Endothelial cell (in vitro differentiated cells): ENCODE results near the gene NR1H4. TPM values are rescaled to one million over a fixed set of nuclear protein-coding genes. Genes with fewer than 3 reads are reported as not detected.

Source experiments
- DNase-seq: peaks from one replicate; pipeline ENCODE4 v3.0.0; 2021; ENCODE audit warnings: low spot score
- H3K27ac Mint-ChIP-seq: one replicate; pipeline ENCODE4 v1.8.0; 2021; ENCODE audit warnings: mixed read lengths, inconsistent platforms; ENCODE audit not compliant: unreplicated experiment
- H3K27me3 Mint-ChIP-seq: one replicate; pipeline ENCODE4 v1.8.0; 2021; ENCODE audit warnings: mild to moderate bottlenecking, moderate library complexity, mixed read lengths, inconsistent platforms; ENCODE audit not compliant: unreplicated experiment
- H3K36me3 Mint-ChIP-seq: one replicate; pipeline ENCODE4 v1.8.0; 2021; ENCODE audit warnings: mild to moderate bottlenecking, low read depth, mixed read lengths, inconsistent platforms; ENCODE audit not compliant: unreplicated experiment
- H3K4me1 Mint-ChIP-seq: one replicate; pipeline ENCODE4 v1.8.0; 2021; ENCODE audit warnings: mild to moderate bottlenecking, mixed read lengths, inconsistent platforms; ENCODE audit not compliant: unreplicated experiment
- H3K4me3 Mint-ChIP-seq: one replicate; pipeline ENCODE4 v1.8.0; 2021; ENCODE audit warnings: mild to moderate bottlenecking, mixed read lengths, inconsistent platforms; ENCODE audit not compliant: unreplicated experiment
- H3K9me3 Mint-ChIP-seq: one replicate; pipeline ENCODE4 v1.8.0; 2021; ENCODE audit warnings: mixed read lengths, inconsistent platforms; ENCODE audit not compliant: unreplicated experiment
- total RNA-seq: library from RNA; stranded (reverse); fragmentation: NEBNext Ultra II Directional; extraction: Animal tissue kit (Norgen Biotek cat#: 25700); gene quantifications from one replicate; pipeline ENCODE4 v1.2.1, GENCODE V29; 2021; ENCODE audit not compliant: unreplicated experiment
- TF ChIP-seq, protein P1 (sequence below): fragments of 200-600 bp; sonication (generic); IDR thresholded peaks from one replicate; pipeline ENCODE4 v1.5.0; 2021; ENCODE audit warnings: antibody characterized with exemption; ENCODE audit not compliant: unreplicated experiment

The NR1H4 gene
- total RNA-seq, 1 donor from 2014 or later, result not detected

DNA sequence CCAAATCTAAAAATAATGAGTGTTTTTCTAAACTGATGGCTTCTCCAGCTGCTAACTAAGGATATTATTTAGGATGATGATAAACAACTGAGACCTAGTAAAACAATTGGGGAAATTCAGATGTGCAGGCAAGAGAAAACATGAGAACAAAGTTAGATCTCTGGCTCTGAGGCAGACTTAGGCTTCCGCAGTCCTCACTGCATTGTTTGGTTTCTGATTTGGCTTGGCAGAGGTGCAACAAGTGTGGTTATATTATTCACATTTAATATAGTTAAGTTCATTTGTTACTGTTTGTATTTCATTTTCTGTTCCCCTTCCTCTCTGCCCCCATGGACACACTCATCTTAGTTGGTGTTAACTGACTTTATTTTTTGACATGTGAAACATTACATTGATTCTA lies 30.2 kb upstream of the NR1H4 start:
- Mint-ChIP-seq H3K27me3 (peaks cover 5% of the 10 kb centered on the region), H3K4me1 (peaks cover 15% of the 10 kb centered on the region), H3K4me3 (no peak overlapping the region), H3K36me3 (no peaks in the 10 kb centered on the region), H3K27ac (no peak overlapping the region), H3K9me3 (no peaks in the 10 kb centered on the region)
- TF ChIP-seq, protein P1, sequence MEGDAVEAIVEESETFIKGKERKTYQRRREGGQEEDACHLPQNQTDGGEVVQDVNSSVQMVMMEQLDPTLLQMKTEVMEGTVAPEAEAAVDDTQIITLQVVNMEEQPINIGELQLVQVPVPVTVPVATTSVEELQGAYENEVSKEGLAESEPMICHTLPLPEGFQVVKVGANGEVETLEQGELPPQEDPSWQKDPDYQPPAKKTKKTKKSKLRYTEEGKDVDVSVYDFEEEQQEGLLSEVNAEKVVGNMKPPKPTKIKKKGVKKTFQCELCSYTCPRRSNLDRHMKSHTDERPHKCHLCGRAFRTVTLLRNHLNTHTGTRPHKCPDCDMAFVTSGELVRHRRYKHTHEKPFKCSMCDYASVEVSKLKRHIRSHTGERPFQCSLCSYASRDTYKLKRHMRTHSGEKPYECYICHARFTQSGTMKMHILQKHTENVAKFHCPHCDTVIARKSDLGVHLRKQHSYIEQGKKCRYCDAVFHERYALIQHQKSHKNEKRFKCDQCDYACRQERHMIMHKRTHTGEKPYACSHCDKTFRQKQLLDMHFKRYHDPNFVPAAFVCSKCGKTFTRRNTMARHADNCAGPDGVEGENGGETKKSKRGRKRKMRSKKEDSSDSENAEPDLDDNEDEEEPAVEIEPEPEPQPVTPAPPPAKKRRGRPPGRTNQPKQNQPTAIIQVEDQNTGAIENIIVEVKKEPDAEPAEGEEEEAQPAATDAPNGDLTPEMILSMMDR, result no peak
- DNase-seq, result no peak

DNA sequence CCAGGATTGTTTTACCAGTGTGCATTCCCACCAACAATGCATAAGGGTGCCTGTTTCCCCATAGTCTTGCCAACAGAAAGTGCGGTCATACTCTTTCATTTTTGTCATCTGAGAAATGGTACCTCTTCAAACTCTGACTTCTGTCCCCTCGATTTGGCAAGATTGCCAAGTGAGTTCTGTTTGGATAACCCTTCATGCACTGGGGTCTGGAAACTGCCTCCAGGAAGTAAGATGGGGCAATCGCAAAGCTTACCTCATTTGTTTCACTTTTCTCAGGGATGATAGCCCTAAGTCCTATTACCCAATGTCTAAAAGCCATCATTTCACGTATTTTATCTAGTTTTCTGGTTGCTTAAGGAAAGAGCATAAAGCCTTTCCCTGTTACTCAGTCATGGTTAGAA lies 28.6 kb upstream of the NR1H4 start:
- Mint-ChIP-seq H3K4me3 (no peak overlapping the region), H3K9me3 (no peaks in the 10 kb centered on the region), H3K36me3 (no peaks in the 10 kb centered on the region), H3K4me1 (peaks cover 18% of the 10 kb centered on the region), H3K27me3 (peaks cover 5% of the 10 kb centered on the region), H3K27ac (no peak overlapping the region)
- no peak for DNase-seq
- TF ChIP-seq, protein P1, result no peak

DNA sequence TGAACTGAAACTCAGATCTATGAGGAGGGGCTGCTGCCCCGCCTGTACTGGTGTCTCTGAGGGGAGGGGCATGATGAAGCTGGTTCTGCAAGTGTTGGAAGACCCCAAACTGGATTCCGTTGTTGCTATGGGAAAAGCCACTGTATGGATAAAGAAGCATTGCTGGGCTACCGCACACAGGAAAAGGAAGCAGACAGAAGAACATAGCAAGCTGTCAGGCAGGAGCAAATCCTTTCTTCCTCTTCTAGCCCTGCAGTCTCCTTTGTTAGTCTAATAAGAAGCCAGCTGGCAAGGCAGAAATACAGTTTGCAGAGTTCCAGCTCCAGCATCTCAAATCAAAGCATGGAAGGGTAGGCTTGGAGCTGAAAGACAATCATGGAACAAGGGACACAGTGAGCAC lies 26.3 kb upstream of the NR1H4 start:
- peaks cover 5% of the 10 kb centered on the region for H3K27me3 Mint-ChIP-seq
- H3K4me3 Mint-ChIP-seq, result no peak overlapping the region
- no peaks in the 10 kb centered on the region for H3K9me3 Mint-ChIP-seq
- TF ChIP-seq, protein P1, result no peak
- peak; percentile 26 for DNase-seq
- peaks cover 18% of the 10 kb centered on the region for H3K4me1 Mint-ChIP-seq
- H3K27ac Mint-ChIP-seq, result peak overlapping the region; percentile 93
- no peaks in the 10 kb centered on the region for H3K36me3 Mint-ChIP-seq

DNA sequence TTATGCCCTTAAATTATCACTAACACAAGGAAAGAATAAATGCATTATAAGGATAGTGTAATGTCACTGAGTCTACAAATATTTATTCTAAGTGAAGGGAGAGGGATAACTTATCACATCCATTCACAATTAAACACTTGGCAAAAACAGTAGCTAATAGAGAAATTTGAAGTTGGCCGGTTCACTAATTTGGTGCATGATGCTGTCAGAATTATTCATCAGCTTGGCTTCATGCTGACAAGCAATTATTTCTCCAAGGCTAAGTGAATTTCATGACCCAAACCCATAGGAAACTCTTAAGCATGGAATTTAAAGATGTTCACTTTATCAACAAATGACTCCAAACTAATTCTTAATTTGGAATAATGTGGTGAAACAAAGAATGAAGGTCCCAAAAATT lies 25.0 kb upstream of the NR1H4 start:
- Mint-ChIP-seq H3K27me3 (peaks cover 5% of the 10 kb centered on the region), H3K27ac (peak overlapping the region; percentile 11), H3K4me1 (peaks cover 18% of the 10 kb centered on the region), H3K4me3 (no peak overlapping the region), H3K36me3 (no peaks in the 10 kb centered on the region), H3K9me3 (no peaks in the 10 kb centered on the region)
- TF ChIP-seq, protein P1, result no peak
- no peak for DNase-seq

DNA sequence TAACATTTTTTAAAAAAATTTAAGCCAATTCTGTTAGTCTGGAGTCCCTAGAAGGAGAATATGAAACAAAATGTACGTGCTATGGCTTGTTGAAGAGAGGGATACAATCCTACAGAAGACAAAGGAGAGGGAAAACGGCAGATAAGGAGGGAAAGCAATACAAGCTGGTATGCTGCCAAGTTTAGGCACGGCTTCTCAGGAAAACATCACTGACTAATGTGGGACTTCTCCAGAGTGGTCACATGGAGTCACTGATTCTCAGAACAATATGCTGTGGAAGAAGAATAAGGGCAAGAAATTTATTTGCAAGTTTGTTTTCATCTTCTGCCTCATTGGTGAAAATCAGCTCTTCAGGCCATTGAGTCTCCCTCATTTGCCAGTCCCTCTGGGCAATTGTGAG lies 22.9 kb upstream of the NR1H4 start:
- no peak overlapping the region for H3K27ac Mint-ChIP-seq
- DNase-seq, result no peak
- H3K4me1 Mint-ChIP-seq, result peaks cover 18% of the 10 kb centered on the region
- H3K27me3 Mint-ChIP-seq, result peaks cover 5% of the 10 kb centered on the region
- H3K9me3 Mint-ChIP-seq, result no peaks in the 10 kb centered on the region
- H3K4me3 Mint-ChIP-seq, result no peak overlapping the region
- no peaks in the 10 kb centered on the region for H3K36me3 Mint-ChIP-seq
- TF ChIP-seq, protein P1, result no peak
